HG03060 (cell line): ENCODE measurements around the gene TIAM1.
"Not testable (repeated sequence)": the region's sequence is repeated elsewhere in the genome, so short reads cannot be mapped to it uniquely, and the experiment has no call there.

Source experiments
- ATAC-seq: cut with Tn5 transposase; IDR thresholded peaks from one replicate; pipeline ENCODE4 v1.9.1; 2021; ENCODE audit warnings: low read depth, moderate number of reproducible peaks; ENCODE audit not compliant: unreplicated experiment

Gene TIAM1

GRCh38 chr21:31261759-31262158 lies 82.3 kb downstream of the TIAM1 start:
- ATAC-seq: no peak

- ATAC-seq: no peak
Measured at GRCh38 chr21:31260790-31261189, 83.3 kb downstream of the TIAM1 start.

GRCh38 chr21:31258073-31258472 lies 86.0 kb downstream of the TIAM1 start:
- ATAC-seq: no peak

- ATAC-seq: no peak
Measured at GRCh38 chr21:31257265-31257664, 86.8 kb downstream of the TIAM1 start.

GRCh38 chr21:31255896-31256295 lies 88.2 kb downstream of the TIAM1 start:
- no peak for ATAC-seq

- ATAC-seq: no peak
Measured at GRCh38 chr21:31255036-31255435, 89.0 kb downstream of the TIAM1 start.

GRCh38 chr21:31254131-31254530 lies 89.9 kb downstream of the TIAM1 start:
- no peak for ATAC-seq

- no peak for ATAC-seq
Measured at GRCh38 chr21:31253684-31254083, 90.4 kb downstream of the TIAM1 start.

GRCh38 chr21:31252611-31253010 lies 91.5 kb downstream of the TIAM1 start:
- ATAC-seq: no peak

GRCh38 chr21:31252091-31252490 lies 92.0 kb downstream of the TIAM1 start:
- ATAC-seq: no peak

GRCh38 chr21:31251686-31252085 lies 92.4 kb downstream of the TIAM1 start:
- no peak for ATAC-seq

GRCh38 chr21:31248598-31248997 lies 95.5 kb downstream of the TIAM1 start:
- ATAC-seq: no peak

GRCh38 chr21:31243611-31244010 lies 100.5 kb downstream of the TIAM1 start:
- no peak for ATAC-seq

GRCh38 chr21:31236528-31236927 lies 107.5 kb downstream of the TIAM1 start:
- no peak for ATAC-seq

- no peak for ATAC-seq
Measured at GRCh38 chr21:31235671-31236450, 108.2 kb downstream of the TIAM1 start.

- no peak for ATAC-seq
Measured at GRCh38 chr21:31234936-31235335, 109.1 kb downstream of the TIAM1 start.

GRCh38 chr21:31233711-31234110 lies 110.3 kb downstream of the TIAM1 start:
- no peak for ATAC-seq

- no peak for ATAC-seq
Measured at GRCh38 chr21:31232344-31232743, 111.7 kb downstream of the TIAM1 start.

GRCh38 chr21:31230937-31231336 lies 113.1 kb downstream of the TIAM1 start:
- ATAC-seq: no peak

GRCh38 chr21:31228723-31229122 lies 115.3 kb downstream of the TIAM1 start:
- not testable (repeated sequence) for ATAC-seq

- ATAC-seq: no peak
Measured at GRCh38 chr21:31225713-31226112, 118.3 kb downstream of the TIAM1 start.

- no peak for ATAC-seq
Measured at GRCh38 chr21:31222142-31222541, 121.9 kb downstream of the TIAM1 start.

GRCh38 chr21:31221043-31221442 lies 123.0 kb downstream of the TIAM1 start:
- ATAC-seq: no peak
